ENCODE data around the gene HOOK1.

GRCh38 chr1:59815892-59816291 is 1.1 kb downstream of the HOOK1 start:
- TF ChIP-seq CTCF (IDR thresholded peaks at IDR 0.05) (no peak), EZH2 (IDR thresholded peaks at IDR 0.05) (no peak)
